Raji (cell line): Measurements from ENCODE around the gene VAX1.

Experiments used
- POLR2A ChIP-seq: IDR thresholded peaks from 2 replicates; pipeline ENCODE4 v1.6.1; 2011; ENCODE audit warnings: low read depth, low read length, control low read depth; ENCODE audit not compliant: insufficient read depth

VAX1 gene

DNA sequence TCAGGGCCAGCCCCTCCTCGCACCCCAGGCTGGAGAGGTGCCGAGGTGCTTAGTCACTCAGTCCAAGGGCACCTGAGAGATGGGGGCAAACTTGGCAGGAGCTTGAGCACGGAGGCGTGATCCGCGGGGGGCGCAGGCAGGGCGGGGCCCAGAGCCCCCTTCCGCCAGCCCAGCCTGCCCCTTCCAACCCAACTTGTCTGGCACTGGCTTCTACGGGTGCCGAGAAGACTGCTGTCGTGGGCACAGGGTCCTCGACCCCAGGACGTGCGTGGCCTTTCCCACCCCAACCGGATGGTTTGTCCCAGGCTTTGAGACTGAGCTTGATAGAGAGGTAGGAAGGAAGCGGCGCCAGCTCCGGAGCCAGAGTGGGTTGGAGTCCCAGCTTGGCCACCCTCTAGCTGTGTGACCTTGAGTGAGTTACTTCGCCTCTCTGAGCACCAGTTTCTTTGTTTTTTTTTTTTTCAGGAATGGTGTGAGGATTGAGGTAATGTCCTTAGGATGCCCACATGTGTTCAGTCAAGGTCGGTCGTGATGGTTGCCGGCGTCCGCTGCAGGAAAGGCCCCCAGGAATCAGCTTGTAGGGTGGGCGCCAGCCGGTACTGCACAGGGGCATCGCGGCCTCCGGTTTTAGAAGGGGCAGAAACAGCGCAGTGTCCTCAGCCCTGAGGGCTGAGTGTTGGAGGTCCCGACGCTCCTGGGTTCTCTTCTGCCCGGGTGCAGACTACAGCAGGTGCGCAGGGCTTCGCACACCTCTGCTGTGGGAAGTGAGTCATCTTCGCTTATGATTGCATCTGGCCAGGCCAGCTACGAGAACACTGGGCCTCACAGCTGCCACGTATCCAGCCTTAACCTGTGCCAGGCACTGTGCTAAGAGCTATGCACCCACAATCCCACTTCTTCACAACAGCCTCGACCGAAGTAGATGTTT is 28.6 kb upstream of the VAX1 start:
- no peak for TF ChIP-seq POLR2A

DNA sequence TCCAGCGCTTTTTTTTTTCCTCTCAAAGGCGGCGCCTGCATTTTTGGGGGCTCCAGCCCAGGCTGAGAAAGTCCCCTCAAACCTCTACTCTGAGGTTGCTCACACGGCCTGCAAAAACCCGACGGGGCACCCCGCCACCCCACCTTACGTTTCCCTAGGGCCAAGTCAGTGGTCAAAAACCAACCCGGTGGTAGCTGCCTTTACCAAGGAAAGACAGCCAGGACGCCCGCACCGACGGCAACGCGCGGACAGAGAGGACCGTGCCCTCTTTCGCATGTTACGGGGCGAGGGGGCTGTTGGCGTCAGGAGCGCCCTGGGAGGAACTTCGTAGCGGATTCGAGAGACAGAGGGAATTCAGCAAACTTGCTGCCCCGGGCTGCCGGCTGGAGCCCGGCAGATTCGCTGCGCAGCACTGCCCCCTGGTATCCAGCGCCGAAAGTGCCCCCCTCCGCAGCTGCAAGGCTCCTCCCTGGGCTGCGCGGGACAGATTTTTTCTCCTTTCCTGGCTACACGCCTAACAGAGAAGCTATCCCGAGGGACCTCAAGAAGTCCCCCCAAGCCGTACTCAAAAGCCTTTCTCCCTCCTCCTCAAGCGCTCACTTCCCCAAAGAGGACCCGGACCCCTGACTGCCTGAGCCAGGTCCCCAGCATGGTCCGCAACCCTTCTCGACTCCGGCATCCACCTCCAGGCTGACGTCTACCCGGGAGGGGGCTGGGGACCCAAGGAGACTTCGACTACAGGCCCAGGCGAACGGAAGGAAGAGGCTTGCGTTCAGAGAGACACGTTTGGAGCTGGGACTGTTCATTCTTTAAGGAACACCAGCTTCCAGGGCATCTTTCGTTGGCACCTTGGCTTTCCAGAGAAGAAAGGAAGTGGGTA is 27.7 kb upstream of the VAX1 start:
- no peak for TF ChIP-seq POLR2A

DNA sequence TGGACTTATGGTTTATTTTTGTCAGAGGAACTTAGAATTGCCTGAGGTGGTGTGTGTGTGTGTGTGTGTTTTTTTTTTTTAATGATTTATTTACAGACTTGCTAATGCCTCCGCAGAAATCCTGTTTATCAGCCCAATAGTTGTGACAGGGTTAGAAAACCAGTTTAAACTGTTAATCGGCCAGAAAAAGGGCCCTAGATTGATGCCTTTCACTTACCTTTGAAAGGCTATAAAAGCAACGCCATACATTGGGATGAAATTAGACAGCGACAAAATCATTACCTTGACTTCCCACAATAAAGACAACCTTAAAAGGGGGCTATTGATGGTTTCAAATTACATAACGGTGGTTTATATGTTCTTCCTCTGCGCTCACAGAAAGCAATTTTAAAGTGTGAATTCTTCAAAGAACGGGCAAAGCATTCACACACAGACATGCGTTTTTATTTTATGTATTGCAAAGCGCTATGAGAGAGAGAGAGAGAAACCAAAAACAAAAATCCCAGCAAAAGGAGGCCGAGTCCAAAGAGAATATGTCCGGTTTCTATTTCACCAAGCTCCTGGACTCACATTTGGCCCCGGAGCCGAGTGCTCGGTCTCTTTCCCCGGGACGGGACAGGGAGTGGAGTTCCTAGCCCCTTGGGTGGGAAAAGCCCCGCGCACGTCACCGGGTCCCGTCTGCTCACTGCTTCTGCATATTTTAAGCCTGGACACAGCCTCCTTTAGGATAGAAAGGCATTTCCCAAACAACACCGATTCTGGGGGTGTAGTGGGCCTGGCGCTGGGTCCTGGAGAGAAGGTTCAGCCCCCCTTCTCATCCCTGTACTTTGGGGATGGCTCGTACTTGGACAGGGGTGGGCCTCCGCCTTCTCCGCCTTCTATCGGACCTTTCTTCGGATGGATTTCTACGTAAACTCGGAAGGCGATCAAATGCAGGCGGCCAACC is 26.8 kb upstream of the VAX1 start:
- no peak for TF ChIP-seq POLR2A

DNA sequence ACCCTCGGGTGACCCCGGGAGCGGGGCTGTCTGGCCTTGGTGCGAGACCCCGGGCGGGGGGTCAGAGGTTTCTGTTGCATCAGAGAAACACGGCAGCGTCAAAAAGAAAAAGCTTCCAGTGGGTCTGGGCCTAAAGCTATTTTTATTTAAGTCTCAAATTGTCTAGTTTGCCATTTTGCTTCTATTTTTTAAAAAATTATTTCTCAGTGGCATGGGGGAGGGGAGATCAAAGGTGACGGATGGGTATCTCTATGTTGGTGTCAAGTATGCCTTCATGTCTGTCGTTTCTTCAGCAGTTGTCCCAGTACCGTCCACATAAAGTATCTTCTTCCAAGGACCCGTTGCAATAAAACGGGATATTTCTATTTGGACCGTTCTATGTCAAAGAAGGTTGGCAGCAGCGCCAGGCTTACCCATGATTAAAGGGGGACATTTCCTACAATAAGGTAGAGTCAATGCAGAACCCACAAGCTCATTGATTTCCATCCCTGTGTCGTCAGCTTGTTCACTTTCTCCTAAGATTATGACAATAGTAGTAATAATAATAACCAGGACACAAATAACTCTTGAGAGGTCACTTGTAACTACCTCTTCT is 26.0 kb upstream of the VAX1 start:
- no peak for TF ChIP-seq POLR2A

DNA sequence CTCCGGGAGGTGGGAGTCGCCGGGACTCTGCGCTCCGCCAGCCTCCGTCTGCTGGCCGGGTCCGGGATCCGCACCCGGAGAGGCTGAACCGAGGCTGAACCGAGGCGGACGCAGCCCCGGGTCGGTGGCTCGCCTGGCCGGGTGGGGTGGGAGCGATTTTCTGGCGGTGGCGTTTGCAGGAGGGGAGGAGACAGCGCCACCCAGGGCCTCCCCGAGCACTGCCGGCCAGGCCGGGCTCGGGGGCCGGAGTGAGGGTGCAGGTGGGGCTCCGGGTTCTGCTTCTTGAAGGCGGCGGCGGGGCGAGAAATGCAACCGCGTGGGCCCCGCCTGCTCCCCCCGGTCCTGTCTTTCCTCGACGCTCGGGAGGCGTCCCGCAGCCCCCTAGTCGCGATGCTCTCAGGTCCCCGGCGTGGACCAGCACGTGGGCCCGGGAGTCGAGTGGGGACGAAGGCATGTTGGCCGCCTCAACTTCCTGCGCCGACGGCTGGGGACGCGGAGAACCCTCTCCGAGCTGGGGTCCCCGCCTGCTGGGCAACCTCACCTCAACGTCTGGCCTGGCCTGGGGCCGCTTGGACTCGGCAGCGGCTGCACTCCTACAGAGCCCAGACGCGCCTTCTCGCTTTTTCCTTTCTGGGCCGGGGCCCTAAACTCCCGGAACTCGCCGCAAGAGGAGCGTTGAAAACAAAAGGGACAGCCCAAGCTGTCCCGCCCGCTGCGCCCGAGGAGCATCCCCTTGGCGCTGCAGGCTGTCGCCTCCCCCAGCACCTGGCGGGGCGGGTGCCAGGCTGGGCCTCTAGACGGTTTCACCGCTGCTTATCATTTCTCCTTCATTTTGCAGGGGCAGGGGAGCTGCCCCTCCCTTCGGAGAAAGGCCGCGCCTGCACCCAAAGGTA is 25.2 kb upstream of the VAX1 start:
- no peak for TF ChIP-seq POLR2A

DNA sequence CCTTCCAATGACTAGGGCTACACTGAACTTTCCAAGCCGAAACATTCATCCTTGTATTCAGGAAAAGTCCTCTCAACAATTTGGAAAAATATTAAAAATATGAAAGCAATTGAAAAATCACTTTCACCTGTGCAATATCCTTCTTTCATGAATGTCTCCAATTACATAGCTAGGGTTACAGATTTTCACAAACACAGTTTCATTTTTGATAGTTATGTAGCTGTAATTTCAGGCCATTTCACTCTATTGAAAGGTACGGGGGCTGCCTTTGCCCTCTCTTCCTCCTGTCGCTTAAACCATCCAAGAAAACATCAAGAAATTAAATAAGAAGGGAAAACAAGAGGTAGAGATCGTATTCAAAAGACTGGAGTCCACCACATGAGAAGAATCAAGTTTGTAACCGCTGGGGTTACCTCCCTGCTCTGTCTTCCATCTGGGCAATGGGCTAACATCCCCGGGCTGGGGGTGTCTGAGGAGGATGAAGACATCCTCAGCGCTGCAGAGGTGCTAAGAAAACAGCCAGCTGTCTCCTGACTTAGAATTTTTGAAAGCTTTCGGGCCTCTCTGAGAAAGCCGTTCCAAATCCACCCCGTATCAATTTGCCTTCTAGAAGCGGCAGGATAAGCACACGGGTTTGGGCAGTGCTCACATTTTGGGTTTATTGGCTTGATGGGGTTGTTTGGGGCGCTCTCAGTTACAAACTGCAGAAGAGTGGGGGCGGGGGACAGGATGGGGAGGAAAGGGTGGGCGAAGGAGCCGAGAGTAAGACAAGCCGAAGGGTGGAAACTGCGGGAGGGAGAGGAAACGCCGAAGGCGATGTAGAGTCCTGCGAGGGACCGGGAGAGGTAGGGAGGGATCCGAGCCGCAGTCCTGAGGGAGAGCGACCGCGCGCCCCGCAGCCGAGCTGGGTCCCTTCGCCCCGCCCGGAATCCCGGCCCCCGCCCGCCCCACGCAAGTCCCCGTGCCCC is 24.3 kb upstream of the VAX1 start:
- no peak for TF ChIP-seq POLR2A

DNA sequence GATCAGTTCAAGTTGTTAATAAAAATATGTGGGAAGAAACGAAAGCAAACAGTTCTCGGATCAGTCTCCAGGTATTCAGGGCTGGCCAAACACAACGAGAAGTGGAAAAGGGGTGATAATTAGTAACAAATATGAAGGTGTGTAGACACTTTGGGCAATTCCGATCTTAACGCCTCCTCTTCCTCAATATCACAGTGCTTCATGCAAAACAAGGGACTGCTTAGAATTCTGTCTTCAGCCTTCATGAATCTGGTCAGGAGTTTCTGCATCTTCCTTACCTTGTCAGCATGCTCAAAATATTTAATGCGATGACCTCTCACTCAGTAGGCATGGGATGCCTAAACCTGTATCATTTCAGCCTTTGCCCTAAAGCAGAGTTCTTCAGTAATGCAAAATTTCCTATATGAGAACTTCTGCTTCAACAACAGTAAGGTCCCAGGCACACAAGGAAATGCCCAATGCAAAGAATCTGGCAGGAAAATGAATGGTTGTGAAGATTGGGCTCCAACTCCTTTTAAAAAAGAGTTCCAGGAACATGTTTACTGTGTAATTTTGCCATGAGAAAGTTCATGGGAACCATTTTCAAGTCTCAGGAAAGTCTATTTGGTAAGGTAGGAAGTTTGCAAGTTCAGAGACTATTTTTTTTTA is 23.4 kb upstream of the VAX1 start:
- TF ChIP-seq POLR2A, result no peak

DNA sequence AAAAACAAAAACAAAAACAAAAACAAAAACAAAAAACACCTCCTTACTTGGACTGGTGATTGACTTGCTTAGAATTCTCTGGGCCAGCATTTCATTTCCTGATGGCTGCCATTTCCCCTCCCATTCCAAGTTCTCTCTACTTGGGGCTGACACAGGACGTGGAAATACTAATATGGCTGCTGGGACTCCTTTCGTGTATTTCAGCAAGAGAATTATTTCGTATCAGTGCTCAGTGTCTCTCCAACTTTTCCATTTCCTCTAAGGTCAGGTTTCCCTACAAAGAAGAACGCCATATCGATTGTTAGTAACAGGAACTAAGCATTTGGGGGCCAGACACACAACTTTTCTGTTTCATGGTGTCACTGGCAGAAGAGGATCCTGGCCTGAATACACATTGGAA is 22.5 kb upstream of the VAX1 start:
- no peak for TF ChIP-seq POLR2A

DNA sequence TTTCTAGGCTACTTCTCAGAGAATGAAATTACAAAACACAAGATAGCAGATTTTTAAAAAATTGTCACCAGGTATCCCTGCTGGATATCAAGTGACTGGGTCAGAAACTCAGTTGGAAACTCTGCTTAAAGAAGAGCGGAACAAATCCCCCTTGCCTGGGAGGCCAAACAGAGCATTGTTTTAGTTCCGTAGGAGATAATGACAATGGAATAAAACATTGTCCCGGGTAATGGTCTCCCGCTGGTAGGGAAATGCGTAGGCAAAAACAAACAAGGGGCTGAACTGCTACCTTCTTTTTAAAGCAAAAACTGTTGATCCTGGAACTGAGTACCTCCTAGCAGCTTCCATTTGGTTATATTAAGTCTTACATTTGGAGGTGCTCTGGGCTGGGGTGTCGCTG is 21.3 kb upstream of the VAX1 start:
- no peak for TF ChIP-seq POLR2A

DNA sequence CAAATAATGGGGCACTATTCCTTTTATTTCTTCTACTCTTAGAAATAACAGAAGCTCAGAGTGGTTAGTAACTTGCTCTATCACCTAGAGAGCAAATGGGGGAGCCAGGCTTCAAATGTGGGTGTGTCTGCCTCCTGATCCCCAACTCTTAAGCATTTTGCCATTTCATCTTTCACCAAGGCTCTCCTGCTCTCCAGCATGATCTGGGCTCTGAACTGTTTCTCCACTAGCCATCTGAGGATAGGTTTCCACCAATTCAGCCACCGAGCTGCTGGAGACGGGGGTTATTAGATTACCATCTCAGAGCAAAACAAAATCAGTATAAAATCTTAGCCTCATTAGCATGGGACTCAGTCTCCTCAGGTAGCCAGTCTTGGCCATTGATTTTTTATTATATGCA is 20.2 kb upstream of the VAX1 start:
- no peak for TF ChIP-seq POLR2A

DNA sequence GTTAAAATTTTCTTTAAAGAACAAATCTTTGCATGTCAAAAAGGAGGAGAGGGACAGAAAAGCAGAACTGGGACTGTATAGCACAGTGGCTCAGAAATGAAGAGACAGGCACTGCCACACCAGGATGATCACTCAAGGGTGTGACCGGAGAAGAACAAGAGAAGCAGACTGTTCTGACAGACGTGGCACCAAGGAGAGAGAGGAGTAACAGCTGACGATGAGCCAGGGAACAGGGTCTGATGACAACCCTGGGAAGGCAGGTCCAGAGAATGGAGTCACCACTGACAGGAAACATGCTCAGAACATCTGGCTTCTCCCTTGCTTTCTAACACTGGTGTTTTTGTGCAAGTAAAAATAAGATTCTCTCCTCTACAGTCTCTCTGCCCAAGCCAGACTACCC is 14.6 kb upstream of the VAX1 start:
- no peak for TF ChIP-seq POLR2A

DNA sequence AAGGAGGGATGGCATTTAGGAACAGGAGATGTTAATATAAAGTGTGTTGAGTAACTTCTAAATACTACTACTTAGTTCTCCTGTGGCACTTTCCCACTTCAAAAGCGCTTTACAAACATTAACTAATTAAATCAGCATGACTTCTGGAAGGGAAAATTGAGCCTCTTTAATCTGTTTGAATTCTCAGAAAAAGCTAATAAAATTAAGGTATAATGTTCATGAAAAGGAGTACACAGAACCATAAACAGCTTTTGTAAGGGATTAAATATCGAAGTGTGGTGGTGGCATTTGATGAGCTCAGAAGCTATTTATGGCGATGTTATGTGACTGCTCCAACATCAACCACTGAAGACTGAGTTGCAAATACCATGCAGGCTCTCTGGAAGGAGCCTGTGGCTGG is 10.2 kb upstream of the VAX1 start:
- no peak for TF ChIP-seq POLR2A
